ENCODE measurements around the gene PRRT1.
A peak's percentile ranks its signal among the peaks of the same experiment; 100 is the strongest.

PRRT1 gene

GRCh38 chr6:32175711-32176475 is 24.2 kb upstream of the PRRT1 start, which contains the start of gene AGPAT1:
Gene AGPAT1 (minus strand): TSS chr6:32176084. CDS start chr6:32171496, 4,588 bp downstream.
- DNase-seq, result peak; percentile 65 to 99 (median 96)

GRCh38 chr6:32175322-32175710 is 23.6 kb upstream of the PRRT1 start:
- DNase-seq, result no peak

GRCh38 chr6:32174416-32174815 is 22.7 kb upstream of the PRRT1 start:
- no peak for DNase-seq

GRCh38 chr6:32173051-32173727 is 21.4 kb upstream of the PRRT1 start:
- DNase-seq, result no peak

GRCh38 chr6:32171234-32171633 is 19.5 kb upstream of the PRRT1 start:
- DNase-seq, result no peak

- no peak for DNase-seq
These were observed 18.6 kb upstream of the PRRT1 start for GRCh38 chr6:32170294-32170693.

GRCh38 chr6:32168807-32169591 is 17.3 kb upstream of the PRRT1 start:
- DNase-seq, result no peak

GRCh38 chr6:32168350-32168749 is 16.6 kb upstream of the PRRT1 start:
- no peak for DNase-seq

- no peak for DNase-seq
These were observed 16.1 kb upstream of the PRRT1 start for GRCh38 chr6:32167761-32168262.

- no peak for DNase-seq
These were observed 15.5 kb upstream of the PRRT1 start for GRCh38 chr6:32167154-32167760.

GRCh38 chr6:32166411-32167061 is 14.8 kb upstream of the PRRT1 start:
- DNase-seq, result no peak

- no peak for DNase-seq
These were observed 12.6 kb upstream of the PRRT1 start, which contains the start of gene EGFL8 for GRCh38 chr6:32164295-32164694. Gene EGFL8 (plus strand): TSS chr6:32164595. CDS start chr6:32166166, 1,571 bp downstream.

- DNase-seq, result peak in 1 of 58 donors; percentile 13
These were observed 12.0 kb upstream of the PRRT1 start for GRCh38 chr6:32163559-32164258.

GRCh38 chr6:32158052-32158451 is 6.3 kb upstream of the PRRT1 start:
- no peak for DNase-seq

GRCh38 chr6:32156891-32157290 is 5.2 kb upstream of the PRRT1 start:
- no peak for DNase-seq

- peak in 43 of 58 donors; percentile 23 to 79 (median 55) for DNase-seq
These were observed 2.9 kb upstream of the PRRT1 start for GRCh38 chr6:32154514-32155161.

GRCh38 chr6:32153564-32154513 is 2.1 kb upstream of the PRRT1 start, which contains the start of gene PPT2:
Gene PPT2 (plus strand): TSS chr6:32154141. CDS start chr6:32154595, 454 bp downstream.
- DNase-seq, result peak; percentile 51 to 95 (median 87)
